IPS-18a (cell line): ENCODE data around the gene SLC9C1.

Experiments used
- H3K27ac ChIP-seq: one replicate; pipeline ENCODE4 v1.5.1; 2013; ENCODE audit warnings: low read length
- H3K27me3 ChIP-seq: one replicate; pipeline ENCODE4 v1.6.1; 2013; ENCODE audit warnings: mild to moderate bottlenecking, low read length; ENCODE audit not compliant: control insufficient read depth, insufficient read depth
- H3K36me3 ChIP-seq: one replicate; pipeline ENCODE4 v1.6.1; 2013; ENCODE audit warnings: low read depth, low read length; ENCODE audit not compliant: control insufficient read depth
- H3K4me1 ChIP-seq: one replicate; pipeline ENCODE4 v1.6.1; 2013; ENCODE audit warnings: low read depth, low read length; ENCODE audit not compliant: control insufficient read depth
- H3K4me3 ChIP-seq: one replicate; pipeline ENCODE4 v1.5.1; 2013; ENCODE audit warnings: low read length
- H3K9ac ChIP-seq: one replicate; pipeline ENCODE4 v1.6.1; 2013; ENCODE audit warnings: mild to moderate bottlenecking, low read length, moderate library complexity
- H3K9me3 ChIP-seq: one replicate; pipeline ENCODE4 v1.6.1; 2013; ENCODE audit warnings: low read depth, low read length; ENCODE audit not compliant: control insufficient read depth

Gene SLC9C1

DNA sequence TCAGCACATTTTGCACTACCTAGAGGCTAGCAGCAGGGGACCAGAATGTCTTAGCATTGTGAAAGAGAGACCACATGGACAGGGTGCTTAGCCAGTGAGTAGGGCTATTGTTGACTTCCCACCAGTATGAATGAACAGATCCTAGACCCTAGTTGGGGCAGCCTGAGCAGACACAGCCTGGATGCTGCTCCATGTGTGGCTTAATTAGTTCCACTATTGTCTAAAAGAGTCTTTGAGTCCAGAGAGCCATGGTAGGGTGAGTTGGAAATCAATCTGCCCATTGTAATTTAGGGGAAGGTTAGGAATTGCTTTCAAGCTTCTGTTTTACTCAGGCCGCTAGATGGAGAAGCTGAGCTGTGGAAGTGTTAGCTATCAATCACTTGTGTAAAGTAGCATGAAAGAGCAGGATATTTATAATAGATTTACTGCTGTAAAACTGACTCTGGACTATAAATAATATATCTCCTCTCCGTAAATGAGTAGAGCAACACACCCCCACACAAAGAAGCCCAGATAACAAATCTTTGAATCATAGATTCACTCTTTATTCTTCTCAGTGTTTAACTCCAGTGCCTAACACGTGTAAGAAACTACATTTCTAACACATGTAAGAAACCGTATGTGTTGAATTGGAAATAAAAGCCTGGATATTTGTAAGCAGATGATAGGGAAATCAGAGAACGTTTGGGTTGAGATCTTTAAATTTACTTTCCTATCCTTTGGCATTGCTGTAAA lies 156.9 kb downstream of the SLC9C1 start:
- Histone ChIP-seq H3K4me3 (peak overlapping the region; percentile 25), H3K27ac (peak overlapping the region; percentile 70), H3K36me3 (no peaks in the 10 kb centered on the region), H3K4me1 (peaks cover 30% of the 10 kb centered on the region), H3K27me3 (no peaks in the 10 kb centered on the region), H3K9me3 (no peaks in the 10 kb centered on the region), H3K9ac (peak overlapping the region; percentile 28)

DNA sequence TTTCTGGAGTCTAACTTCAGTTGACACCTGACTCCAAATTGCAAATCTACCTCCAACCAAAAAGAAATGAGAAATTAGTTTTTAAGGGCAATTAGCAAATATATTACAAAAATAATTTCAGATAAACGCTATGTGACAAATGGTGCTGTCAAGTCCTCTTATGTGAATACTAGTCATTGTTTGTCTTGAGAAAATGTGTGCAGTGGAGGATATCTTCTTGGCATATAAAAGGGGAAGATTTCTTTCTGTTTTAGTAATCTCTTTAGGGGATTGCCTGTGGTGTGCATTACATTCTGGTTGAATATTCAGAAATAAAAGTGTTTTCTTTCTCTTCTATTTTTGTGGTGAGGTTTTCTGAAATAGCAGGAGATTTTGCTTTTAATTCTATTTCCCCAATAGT lies 158.0 kb downstream of the SLC9C1 start:
- no peak overlapping the region for H3K4me3 ChIP-seq
- H3K9ac ChIP-seq = no peak overlapping the region
- H3K4me1 ChIP-seq = peaks cover 30% of the 10 kb centered on the region
- no peaks in the 10 kb centered on the region for H3K27me3 ChIP-seq
- no peak overlapping the region for H3K27ac ChIP-seq
- no peaks in the 10 kb centered on the region for H3K9me3 ChIP-seq
- H3K36me3 ChIP-seq = no peaks in the 10 kb centered on the region

DNA sequence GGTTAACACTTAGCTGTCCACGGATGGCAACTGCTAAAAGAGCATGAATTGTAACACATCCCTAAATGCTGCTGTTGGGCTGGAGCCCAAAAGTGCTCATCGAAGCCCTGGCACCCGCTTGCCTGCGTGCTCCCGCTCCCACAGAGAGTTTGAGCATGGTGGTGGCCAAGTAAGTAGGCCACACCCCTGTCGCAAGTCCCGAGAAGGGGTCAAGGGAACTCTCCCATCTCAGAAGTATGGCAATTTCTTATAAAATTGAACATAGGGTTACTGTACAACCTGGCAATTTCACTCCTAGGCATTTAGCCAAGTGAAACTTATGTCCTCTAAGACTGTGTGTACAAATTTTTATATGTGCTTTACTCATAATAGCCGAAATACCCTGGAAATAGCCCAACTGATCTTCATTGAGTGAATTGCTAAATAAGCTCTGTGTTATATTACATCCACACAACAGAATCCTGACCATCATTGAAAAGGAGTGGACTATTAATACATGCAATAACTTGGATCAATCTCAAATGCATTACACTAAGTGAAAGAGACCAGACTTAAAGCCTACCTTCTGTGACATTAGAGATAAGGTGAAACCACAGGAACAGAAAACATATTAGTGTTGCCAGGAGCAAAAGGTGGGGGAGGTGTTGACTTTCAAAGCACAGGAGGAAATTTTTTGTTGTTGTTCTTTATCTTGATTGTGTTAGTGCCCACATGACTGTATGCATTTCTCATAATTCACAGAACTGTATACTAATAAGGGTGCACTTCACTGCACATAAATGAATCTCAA lies 159.5 kb downstream of the SLC9C1 start:
- Histone ChIP-seq H3K27ac (no peak overlapping the region), H3K4me1 (peaks cover 31% of the 10 kb centered on the region), H3K4me3 (no peak overlapping the region), H3K9me3 (no peaks in the 10 kb centered on the region), H3K9ac (no peak overlapping the region), H3K36me3 (no peaks in the 10 kb centered on the region), H3K27me3 (no peaks in the 10 kb centered on the region)

DNA sequence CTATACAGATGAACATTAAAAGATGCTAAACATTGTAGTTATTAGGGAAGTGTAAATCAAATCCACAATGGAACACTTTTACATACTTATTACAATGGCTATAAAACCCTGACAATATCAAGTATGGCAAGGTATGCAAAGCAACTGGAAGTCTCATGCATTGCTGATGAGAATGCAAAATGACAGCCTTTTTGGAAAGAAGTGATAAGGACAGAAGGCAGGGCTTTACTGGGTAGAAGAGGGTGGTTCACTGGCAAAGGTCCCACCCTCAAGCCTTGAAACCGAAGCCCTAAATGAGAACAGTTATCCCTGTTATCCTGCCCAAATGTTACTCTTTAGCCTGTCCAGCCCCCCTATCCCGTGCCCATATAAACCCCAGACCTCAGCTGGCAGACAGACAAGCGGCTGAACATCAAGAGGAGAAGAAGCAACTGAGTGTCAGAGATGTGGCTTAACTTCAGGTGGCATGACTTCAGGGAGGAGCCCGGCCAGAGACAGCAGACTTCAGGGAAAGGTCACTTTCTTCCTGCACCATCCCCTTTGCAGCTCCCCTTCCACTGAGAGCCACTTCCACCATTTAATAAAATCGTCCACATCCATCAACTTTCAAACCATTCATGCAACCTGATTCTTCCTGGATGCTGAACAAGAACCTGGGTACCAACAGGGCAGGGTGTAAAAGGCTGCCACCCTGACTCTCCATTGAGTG lies 160.2 kb downstream of the SLC9C1 start:
- Histone ChIP-seq H3K9ac (no peak overlapping the region), H3K36me3 (no peaks in the 10 kb centered on the region), H3K9me3 (no peaks in the 10 kb centered on the region), H3K27ac (no peak overlapping the region), H3K4me1 (peaks cover 39% of the 10 kb centered on the region), H3K27me3 (no peaks in the 10 kb centered on the region), H3K4me3 (no peak overlapping the region)

DNA sequence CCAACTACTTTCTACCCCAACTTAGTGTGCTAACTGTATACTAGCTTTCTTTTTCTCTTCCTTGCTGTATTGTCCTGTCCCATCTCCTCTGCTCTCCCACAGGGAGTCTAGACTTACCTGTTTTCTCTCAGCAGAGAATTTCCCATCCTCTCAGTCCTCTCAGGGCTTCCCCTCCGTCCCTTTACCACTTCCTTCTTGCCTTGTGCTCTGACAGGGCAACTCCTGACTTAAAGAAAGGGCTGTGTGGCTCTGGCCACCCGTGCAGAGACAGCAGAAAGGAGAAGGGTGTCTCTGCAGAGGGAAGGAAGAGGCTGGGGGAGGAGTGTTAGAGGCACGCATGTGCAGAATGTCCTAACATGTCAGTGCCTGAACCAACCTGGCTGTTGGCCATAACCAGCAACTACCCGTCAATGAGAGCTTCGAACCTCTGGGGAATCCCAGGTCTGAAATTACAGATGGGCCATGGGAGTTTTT lies 161.0 kb downstream of the SLC9C1 start, which contains the start of gene GCSAM:
Gene GCSAM, minus strand, starts transcription at position 274 of the 474 bp plus-strand sequence. Its CDS starts 128 bp downstream, at position 146.
- H3K4me1 ChIP-seq = peaks cover 33% of the 10 kb centered on the region
- no peak within 1 kb of the TSS for H3K4me3 ChIP-seq
- no peak within 1 kb of the TSS for H3K9ac ChIP-seq
- no peak within 1 kb of the TSS for H3K27ac ChIP-seq
- H3K9me3 ChIP-seq = no peaks in the 10 kb centered on the region
- no peaks in the 10 kb centered on the region for H3K27me3 ChIP-seq
- no peaks in the 10 kb centered on the region for H3K36me3 ChIP-seq

DNA sequence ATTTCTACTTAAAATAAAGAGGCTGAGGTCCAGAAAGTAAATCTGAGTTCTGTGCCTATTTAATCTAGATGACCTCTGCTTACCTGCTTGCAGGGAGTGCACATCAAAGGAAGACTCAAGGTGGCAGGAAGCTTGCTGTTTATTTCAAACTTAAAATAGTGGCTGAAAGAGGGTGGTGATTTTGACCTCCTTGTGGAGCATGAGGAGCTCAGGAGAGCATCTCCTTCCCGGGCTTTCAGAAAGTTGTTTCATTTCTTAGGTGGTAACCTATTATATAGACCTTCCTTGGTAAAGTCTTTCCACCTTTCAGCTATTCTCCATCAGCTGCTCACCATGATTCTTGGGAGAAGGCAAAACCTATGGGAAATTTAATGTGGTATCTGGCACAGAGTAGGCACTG lies 161.5 kb downstream of the SLC9C1 start:
- Histone ChIP-seq H3K4me1 (peaks cover 32% of the 10 kb centered on the region), H3K4me3 (no peak overlapping the region), H3K9me3 (no peaks in the 10 kb centered on the region), H3K9ac (no peak overlapping the region), H3K27me3 (no peaks in the 10 kb centered on the region), H3K27ac (no peak overlapping the region), H3K36me3 (no peaks in the 10 kb centered on the region)

DNA sequence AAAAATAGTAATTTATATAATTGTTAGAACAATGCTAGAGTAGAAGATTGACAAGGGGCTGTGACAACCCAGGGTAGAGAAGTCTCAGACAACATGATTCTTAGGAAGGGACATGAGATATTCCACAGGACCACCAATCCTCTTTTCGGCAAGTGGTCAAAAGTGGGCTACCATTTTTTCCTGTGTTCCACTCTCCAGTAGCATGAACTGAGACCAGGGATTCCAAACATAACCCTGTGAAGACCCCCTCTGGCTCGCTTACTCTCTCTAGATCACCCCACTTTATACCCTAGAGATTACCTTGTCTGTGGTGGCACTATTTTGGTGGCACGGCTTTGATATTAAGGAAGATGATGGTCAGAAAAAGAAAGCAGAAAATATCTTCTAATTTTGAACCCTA lies 161.9 kb downstream of the SLC9C1 start:
- H3K27ac ChIP-seq = no peak overlapping the region
- H3K9ac ChIP-seq = no peak overlapping the region
- H3K27me3 ChIP-seq = no peaks in the 10 kb centered on the region
- H3K9me3 ChIP-seq = no peaks in the 10 kb centered on the region
- H3K36me3 ChIP-seq = no peaks in the 10 kb centered on the region
- peaks cover 32% of the 10 kb centered on the region for H3K4me1 ChIP-seq
- H3K4me3 ChIP-seq = no peak overlapping the region

DNA sequence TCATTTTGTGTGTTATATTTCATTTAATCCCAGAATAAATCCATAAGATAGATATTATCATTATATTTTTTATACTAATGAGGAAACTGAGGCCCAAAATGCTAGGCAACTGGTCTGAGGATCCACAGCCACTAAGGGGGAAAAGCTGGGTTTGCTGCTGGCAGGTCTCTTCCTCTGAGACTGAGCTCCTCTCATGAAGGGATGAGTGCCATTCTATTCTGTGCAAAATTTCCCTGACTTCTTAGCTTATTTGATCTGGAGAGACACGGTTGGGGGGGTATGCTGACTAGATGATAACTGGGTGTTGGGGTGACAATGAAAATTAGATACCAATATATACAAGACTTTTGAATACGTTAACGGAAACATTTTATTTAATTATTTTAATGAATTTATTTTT lies 162.9 kb downstream of the SLC9C1 start:
- Histone ChIP-seq H3K27ac (no peak overlapping the region), H3K9me3 (no peaks in the 10 kb centered on the region), H3K4me3 (no peak overlapping the region), H3K36me3 (no peaks in the 10 kb centered on the region), H3K27me3 (no peaks in the 10 kb centered on the region), H3K9ac (no peak overlapping the region), H3K4me1 (peaks cover 32% of the 10 kb centered on the region)

DNA sequence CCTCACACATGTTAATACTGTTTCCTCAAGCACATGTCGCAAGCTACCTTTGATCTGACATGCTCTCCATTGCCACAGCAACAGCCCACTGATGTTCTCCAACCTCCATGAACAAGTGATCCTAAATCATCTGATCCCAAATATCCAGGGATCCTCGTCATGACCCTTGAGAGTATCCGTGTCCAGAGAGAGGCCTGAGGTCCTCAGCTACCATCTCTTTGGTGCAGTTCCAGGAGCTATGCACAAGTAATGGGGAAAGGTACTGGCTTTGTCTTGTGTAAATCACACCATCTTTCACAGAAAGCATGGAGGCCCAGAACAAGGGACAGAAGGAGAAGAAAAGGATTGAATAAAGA lies 163.4 kb downstream of the SLC9C1 start:
- Histone ChIP-seq H3K4me3 (no peak overlapping the region), H3K9me3 (no peaks in the 10 kb centered on the region), H3K27ac (no peak overlapping the region), H3K27me3 (no peaks in the 10 kb centered on the region), H3K4me1 (peaks cover 33% of the 10 kb centered on the region), H3K9ac (no peak overlapping the region), H3K36me3 (no peaks in the 10 kb centered on the region)

DNA sequence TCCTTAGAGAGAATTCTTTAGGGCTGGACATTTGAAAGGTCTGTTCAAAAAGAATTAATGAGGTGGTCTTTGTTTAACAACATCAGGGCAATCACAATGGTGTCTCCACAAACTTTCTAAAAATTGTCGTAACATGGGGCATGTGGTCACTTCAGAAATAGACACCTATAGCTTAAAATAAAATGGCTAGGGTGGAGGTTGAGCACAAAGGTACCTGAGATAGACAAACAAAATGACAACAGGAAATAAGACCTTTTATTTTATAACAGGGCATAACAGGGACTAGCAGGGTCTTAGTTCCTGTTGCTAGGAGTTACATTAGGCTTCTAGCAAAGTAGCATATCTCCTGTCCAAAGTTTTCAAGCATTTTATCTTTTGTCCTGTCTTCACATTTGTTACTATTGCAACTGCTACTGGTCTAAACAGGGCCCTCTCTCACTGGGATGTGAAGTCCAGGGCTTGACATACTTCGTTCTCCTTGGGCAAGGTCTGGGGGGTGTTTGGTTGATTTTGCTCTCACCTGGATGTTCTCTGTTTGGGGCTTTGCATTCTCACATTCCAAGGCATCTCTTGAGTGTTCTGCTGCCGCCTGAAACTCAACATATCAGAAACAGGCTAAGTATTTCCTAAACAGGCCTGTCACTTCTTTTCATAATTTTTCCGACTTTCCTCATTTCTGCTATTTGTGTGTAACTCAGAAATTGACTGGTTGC lies 163.9 kb downstream of the SLC9C1 start:
- no peak overlapping the region for H3K9ac ChIP-seq
- peaks cover 36% of the 10 kb centered on the region for H3K4me1 ChIP-seq
- no peaks in the 10 kb centered on the region for H3K9me3 ChIP-seq
- H3K4me3 ChIP-seq = no peak overlapping the region
- no peaks in the 10 kb centered on the region for H3K27me3 ChIP-seq
- no peak overlapping the region for H3K27ac ChIP-seq
- no peaks in the 10 kb centered on the region for H3K36me3 ChIP-seq
